CD4-positive, alpha-beta T cell (primary cell): Measurements from ENCODE around the gene ECEL1. TPM values are rescaled to one million over a fixed set of nuclear protein-coding genes. Genes with fewer than 3 reads are reported as not detected.
A peak's percentile ranks its signal among the peaks of the same experiment; 100 is the strongest.
"Not testable (repeated sequence)": the region's sequence is repeated elsewhere in the genome, so short reads cannot be mapped to it uniquely, and the experiment has no call there.

ENCODE experiments used
- ATAC-seq: fragments of 200-7000 bp; cut with Tn5 transposase; one replicate; pipeline ENCODE4 v1.10.0; 2022; ENCODE audit warnings: mild to moderate bottlenecking; ENCODE audit not compliant: poor library complexity
- CTCF ChIA-PET: fragments of 350-600 bp; sonication (Branson Sonifier 250); formaldehyde crosslinking; loops from one replicate; lab custom pipeline; 2021; ENCODE audit warnings: antibody characterized with exemption, inconsistent platforms; lab: Charles Lee
- POLR2A ChIA-PET: fragments of 350-600 bp; sonication (Branson Sonifier 250); formaldehyde crosslinking; loops from one replicate; lab custom pipeline; 2021; ENCODE audit warnings: antibody characterized with exemption, inconsistent platforms; lab: Charles Lee
- DNase-seq, 14 experiments: peaks; one replicate each; pipeline ENCODE4 v3.0.0-alpha.2; 2013 to 2020; ENCODE audit warnings: mixed read lengths in 2 of 14
- H3K27ac ChIP-seq, 2 donors: one replicate each; pipeline versions ENCODE4 v1.5.1 to v1.7.0; 2013; ENCODE audit warnings: low read length in 2 of 2, low read depth in 1 of 2, mild to moderate bottlenecking in 1 of 2
- H3K27me3 ChIP-seq, 2 experiments: 1 replicate in 1 of 2; 2 replicates in 1 of 2; pipeline versions ENCODE4 v1.6.1 to v1.7.0; 2013; ENCODE audit warnings: low read length in 2 of 2, control low read depth in 1 of 2, mild to moderate bottlenecking in 1 of 2, moderate library complexity in 1 of 2; ENCODE audit not compliant: insufficient read depth in 2 of 2, control insufficient read depth in 1 of 2
- H3K36me3 ChIP-seq: one replicate; pipeline ENCODE4 v1.6.1; 2013; ENCODE audit warnings: low read length, control low read depth; ENCODE audit not compliant: insufficient read depth
- H3K4me1 ChIP-seq: one replicate; pipeline ENCODE4 v1.6.1; 2013; ENCODE audit warnings: low read length, control low read depth; ENCODE audit not compliant: insufficient read depth
- H3K4me3 ChIP-seq: one replicate; pipeline ENCODE4 v1.5.1; 2013; ENCODE audit warnings: mild to moderate bottlenecking, low read length, moderate library complexity
- H3K9me3 ChIP-seq, 2 experiments: 1 replicate in 1 of 2; 2 replicates in 1 of 2; pipeline versions ENCODE4 v1.6.1 to v1.7.0; 2013; ENCODE audit warnings: low read length in 2 of 2, mild to moderate bottlenecking in 2 of 2, control low read depth in 1 of 2, moderate library complexity in 1 of 2; ENCODE audit not compliant: control insufficient read depth in 1 of 2, insufficient read depth in 1 of 2
- H3K27ac Mint-ChIP-seq: one replicate; pipeline ENCODE4 v1.8.0; 2020; ENCODE audit warnings: mixed read lengths
- H3K27me3 Mint-ChIP-seq: one replicate; pipeline ENCODE4 v1.8.0; 2021; ENCODE audit warnings: mixed read lengths
- H3K36me3 Mint-ChIP-seq: one replicate; pipeline ENCODE4 v1.8.0; 2021; ENCODE audit warnings: low read depth, mixed read lengths
- H3K4me1 Mint-ChIP-seq: one replicate; pipeline ENCODE4 v1.8.0; 2021; ENCODE audit warnings: low read depth, mixed read lengths
- H3K4me3 Mint-ChIP-seq: one replicate; pipeline ENCODE4 v1.8.0; 2020; ENCODE audit warnings: mild to moderate bottlenecking, mixed read lengths
- H3K9me3 Mint-ChIP-seq: one replicate; pipeline ENCODE4 v1.8.0; 2020; ENCODE audit warnings: mixed read lengths
- intact Hi-C, 2 experiments: fragments of 100-400 bp; cut with DNase I in 1 of 2; cut with micrococcal nuclease in 1 of 2; formaldehyde crosslinking; loops; one replicate each; pipeline versions ENCODE4 v1.15.1 to v1.9.0; 2023 to 2025; cut with DNase I, micrococcal nuclease
- total RNA-seq, 174 experiments: library from RNA in 2 of 174; stranded (reverse) in 2 of 174; gene quantifications; one replicate each; pipeline ENCODE4 v1.2.3 and lab custom pipeline; 2021 to 2026
- TF ChIP-seq, protein P1 (sequence below): fragments of 200-600 bp; IDR thresholded peaks from one replicate; pipeline ENCODE4 v1.8.0; 2022; ENCODE audit warnings: antibody characterized with exemption, mild to moderate bottlenecking

The ECEL1 gene
- total RNA-seq, 2 experiments from 2014 or later, result not detected

DNA sequence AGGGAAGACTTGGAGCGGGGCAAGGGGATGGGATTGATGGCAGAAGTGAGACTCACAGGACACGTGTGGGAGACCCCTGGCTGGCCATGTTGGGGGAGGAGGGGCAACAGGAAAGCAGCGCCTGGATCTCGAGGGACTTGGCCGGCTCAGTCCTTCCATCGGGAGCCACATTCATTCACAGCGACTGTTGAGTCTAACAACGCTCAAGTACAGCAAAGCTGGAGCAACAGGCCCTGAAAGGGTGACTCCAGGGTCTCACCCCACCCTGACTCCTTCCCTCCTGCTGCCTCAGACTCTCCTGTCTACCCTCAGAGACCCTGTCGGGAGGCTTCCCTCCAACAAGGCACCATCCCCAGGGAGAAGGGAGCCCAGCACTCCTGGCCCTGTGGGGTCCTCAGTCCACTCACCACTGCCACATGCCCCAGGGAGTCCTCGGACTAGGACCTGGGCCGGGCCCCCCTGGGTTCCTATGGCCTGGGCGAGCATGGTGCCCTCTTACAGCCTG, 46.4 kb downstream of the ECEL1 start:
- ChIA-PET POLR2A (no interaction called here), CTCF (no interaction called here)
- TF ChIP-seq, protein P1, sequence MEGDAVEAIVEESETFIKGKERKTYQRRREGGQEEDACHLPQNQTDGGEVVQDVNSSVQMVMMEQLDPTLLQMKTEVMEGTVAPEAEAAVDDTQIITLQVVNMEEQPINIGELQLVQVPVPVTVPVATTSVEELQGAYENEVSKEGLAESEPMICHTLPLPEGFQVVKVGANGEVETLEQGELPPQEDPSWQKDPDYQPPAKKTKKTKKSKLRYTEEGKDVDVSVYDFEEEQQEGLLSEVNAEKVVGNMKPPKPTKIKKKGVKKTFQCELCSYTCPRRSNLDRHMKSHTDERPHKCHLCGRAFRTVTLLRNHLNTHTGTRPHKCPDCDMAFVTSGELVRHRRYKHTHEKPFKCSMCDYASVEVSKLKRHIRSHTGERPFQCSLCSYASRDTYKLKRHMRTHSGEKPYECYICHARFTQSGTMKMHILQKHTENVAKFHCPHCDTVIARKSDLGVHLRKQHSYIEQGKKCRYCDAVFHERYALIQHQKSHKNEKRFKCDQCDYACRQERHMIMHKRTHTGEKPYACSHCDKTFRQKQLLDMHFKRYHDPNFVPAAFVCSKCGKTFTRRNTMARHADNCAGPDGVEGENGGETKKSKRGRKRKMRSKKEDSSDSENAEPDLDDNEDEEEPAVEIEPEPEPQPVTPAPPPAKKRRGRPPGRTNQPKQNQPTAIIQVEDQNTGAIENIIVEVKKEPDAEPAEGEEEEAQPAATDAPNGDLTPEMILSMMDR, result no peak
- Mint-ChIP-seq H3K4me1 (no peaks in the 10 kb centered on the region), H3K27ac (no peak overlapping the region), H3K9me3 (no peaks in the 10 kb centered on the region), H3K36me3 (no peaks in the 10 kb centered on the region), H3K27me3 (peaks cover 3% of the 10 kb centered on the region), H3K4me3 (no peak overlapping the region)
- DNase-seq (no peak), ATAC-seq (no peak)
- Histone ChIP-seq H3K27ac (no peak overlapping the region), H3K36me3 (no peaks in the 10 kb centered on the region), H3K27me3 (peaks cover 0 to 2% of the 10 kb centered on the region in 2 experiments), H3K4me1 (peaks cover 11% of the 10 kb centered on the region), H3K4me3 (no peak overlapping the region), H3K9me3 (no peaks in the 10 kb centered on the region)
- intact Hi-C loops, result loop anchor here (5.0 to 10.0 kb wide), 3 partner anchors 106 to 514 kb away; partner anchors contain the start of gene NPPC (in 1 of the 2)

DNA sequence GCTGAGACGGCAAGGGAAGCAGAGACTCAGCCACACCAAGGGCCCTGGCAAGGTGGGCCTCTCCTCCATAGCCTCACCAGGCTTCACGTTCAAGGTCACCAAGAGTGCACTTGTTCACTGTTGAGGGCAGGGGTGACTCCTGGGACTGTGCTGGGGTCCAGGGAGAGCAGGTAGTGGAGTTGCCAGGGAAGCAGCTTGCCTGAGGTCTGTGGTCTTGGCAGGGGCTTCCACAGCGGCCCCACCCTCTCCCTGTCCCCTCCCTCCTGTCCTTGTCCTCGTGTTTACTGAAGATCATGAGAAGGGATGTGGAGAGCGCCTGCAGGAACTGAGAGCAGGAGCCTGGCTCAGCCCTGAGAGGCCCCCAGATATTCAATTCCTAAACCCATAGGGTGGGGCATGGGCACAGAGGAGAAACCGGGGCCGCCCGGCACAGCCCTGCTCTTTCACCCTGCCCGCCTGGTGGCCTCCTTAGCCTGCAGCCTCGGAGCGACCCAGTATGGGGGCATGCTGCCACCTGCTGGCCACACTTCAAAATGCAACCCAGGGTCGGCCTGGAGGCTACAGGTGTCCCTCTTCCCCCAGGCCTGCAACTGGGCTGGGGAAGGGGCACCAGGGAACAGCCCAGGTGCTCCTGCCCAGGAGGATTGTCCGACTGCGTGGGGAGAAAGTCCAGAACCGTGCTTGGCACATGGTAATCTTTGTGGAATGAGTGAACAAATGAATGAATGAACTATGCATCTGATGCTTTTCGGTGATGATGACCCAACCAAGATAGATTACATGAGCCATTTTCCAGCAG, 47.2 kb downstream of the ECEL1 start:
- intact Hi-C loops, result loop anchor here (1.0 to 10.0 kb wide), 5 partner anchors 106 to 534 kb away; partner anchors contain the start of gene NPPC (in 1 of the 2)
- TF ChIP-seq, protein P1, result peak; percentile 78

DNA sequence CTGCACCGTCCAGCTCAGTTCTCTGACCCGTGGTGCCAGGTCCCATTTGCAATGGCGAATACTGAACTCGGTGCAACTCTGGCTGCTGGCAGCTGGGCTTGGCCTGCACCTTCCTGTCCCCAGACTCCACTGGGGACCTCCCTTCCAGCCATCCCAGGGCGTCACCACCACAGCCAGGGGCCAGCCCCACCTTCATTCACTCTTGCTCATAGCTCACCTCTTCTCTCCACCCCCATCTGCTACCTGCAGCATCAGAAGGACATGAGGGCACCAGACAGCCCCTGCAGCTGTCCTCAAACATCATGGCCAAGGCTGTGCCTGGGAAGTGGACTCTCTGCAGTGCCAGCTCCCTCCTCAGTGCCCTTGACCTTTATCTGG, 47.9 kb downstream of the ECEL1 start:
- ATAC-seq (no peak), DNase-seq (peak in 2 of 14 experiments; percentile 21 to 26)
- H3K27ac Mint-ChIP-seq, result no peak overlapping the region
- H3K36me3 Mint-ChIP-seq, result no peaks in the 10 kb centered on the region
- Histone ChIP-seq H3K27me3 (peaks cover 0 to 2% of the 10 kb centered on the region in 2 experiments), H3K4me3 (no peak overlapping the region), H3K9me3 (no peaks in the 10 kb centered on the region), H3K36me3 (no peaks in the 10 kb centered on the region), H3K27ac (no peak overlapping the region), H3K4me1 (peaks cover 11% of the 10 kb centered on the region)
- H3K9me3 Mint-ChIP-seq, result no peaks in the 10 kb centered on the region
- TF ChIP-seq, protein P1, result peak; percentile 58
- no peak overlapping the region for H3K4me3 Mint-ChIP-seq
- intact Hi-C loops, result loop anchor here (1.0 to 10.0 kb wide), 7 partner anchors 83 to 587 kb away; partner anchors contain the start of genes NPPC (in 1 of the 2) and PRSS56 (in 1 of the 2)
- no peaks in the 10 kb centered on the region for H3K4me1 Mint-ChIP-seq
- H3K27me3 Mint-ChIP-seq, result peaks cover 3% of the 10 kb centered on the region
- ChIA-PET CTCF (interaction anchor here (1.3 to 1.8 kb wide), 2 partner anchors 10 to 534 kb away, joined by 4 to 7 read pairs; no protein-coding TSS in a partner anchor), POLR2A (no interaction called here)

More for the DNA sequence above, 47.2 kb downstream of the ECEL1 start:
- H3K27me3 Mint-ChIP-seq, H3K36me3 ChIP-seq, POLR2A ChIA-PET, H3K4me3 ChIP-seq, H3K27ac Mint-ChIP-seq, H3K27me3 ChIP-seq, H3K4me3 Mint-ChIP-seq, H3K4me1 Mint-ChIP-seq, H3K9me3 ChIP-seq, H3K27ac ChIP-seq, H3K9me3 Mint-ChIP-seq, H3K36me3 Mint-ChIP-seq: not testable (repeated sequence)
- CTCF ChIA-PET, result interaction anchor here (1.3 to 1.8 kb wide), 2 partner anchors 11 to 534 kb away, joined by 4 to 7 read pairs; no protein-coding TSS in a partner anchor
- DNase-seq (peak; percentile 73 to 91 (median 84)), ATAC-seq (peak; percentile 92)
- H3K4me1 ChIP-seq, result peaks cover 11% of the 10 kb centered on the region
